ENCODE measurements around the gene ARHGAP25. TPM values are rescaled to one million over a fixed set of nuclear protein-coding genes. Genes with fewer than 3 reads are reported as not detected.

ARHGAP25 gene
- total and polyA plus RNA-seq, 2 donors (not counting 3 experiments of a cell fraction or from before 2014, with no cell fraction given): 0.50 to 2.0 TPM

GRCh38 chr2:68740400-68740914 lies 5.8 kb downstream of the ARHGAP25 start:
- H3K4me1 ChIP-seq (ENCODE audit: control insufficient read depth, extremely low read depth, insufficient read depth, low read length): peaks cover 6% of the 10 kb centered on the region
- dilution Hi-C loops (cut with MboI; ENCODE audit: extremely low pct_ligation_motif_present, low sequenced_read_pairs) (loop anchor here (25.0 kb wide), 1 partner anchor 197 kb away; no protein-coding TSS in a partner anchor), intact Hi-C loops (cut with micrococcal nuclease) (no loop called here)
- ChIA-PET CTCF (interaction anchor here (0.7 to 7.2 kb wide), 7 partner anchors 11 to 277 kb away, joined by 3 to 69 read pairs (median 7); no protein-coding TSS in a partner anchor), POLR2A (no interaction called here)
- no peaks in the 10 kb centered on the region for H3K36me3 ChIP-seq (ENCODE audit: control insufficient read depth in 2 of 2, extremely low read depth in 1 of 2, insufficient read depth in 2 of 2, low read length in 2 of 2)
- no peak overlapping the region for H2AFZ ChIP-seq (ENCODE audit: low read depth, low read length)
- no peak overlapping the region for H3K4me2 ChIP-seq (ENCODE audit: insufficient read depth, low read length)
- no peak overlapping the region for H3K4me3 ChIP-seq (replicated peaks in 1 of 3; ENCODE audit: insufficient read depth in 1 of 3, low read depth in 1 of 3, low read length in 3 of 3)
- no peak overlapping the region for H3K9ac ChIP-seq (replicated peaks; ENCODE audit: extremely low read depth, insufficient read depth, low read length)
- H3K79me2 ChIP-seq (ENCODE audit: control insufficient read depth, insufficient read depth, low read length): no peaks in the 10 kb centered on the region
- BruUV-seq (replicated peaks): no TSS peak
- no peaks in the 10 kb centered on the region for H3K9me3 ChIP-seq (replicated peaks; ENCODE audit: control insufficient read depth, insufficient read depth, low read length)
- peaks cover 9% of the 10 kb centered on the region in 2 experiments for H3K27me3 ChIP-seq (ENCODE audit: control insufficient read depth in 2 of 2, insufficient read depth in 2 of 2, low read length in 2 of 2)
- no peak for FAIRE-seq
- no peak for TF ChIP-seq GATA2 (IDR thresholded peaks at IDR 0.05; ENCODE audit: insufficient read depth, insufficient read length, low read depth, low read length)
- TF ChIP-seq, protein P1, sequence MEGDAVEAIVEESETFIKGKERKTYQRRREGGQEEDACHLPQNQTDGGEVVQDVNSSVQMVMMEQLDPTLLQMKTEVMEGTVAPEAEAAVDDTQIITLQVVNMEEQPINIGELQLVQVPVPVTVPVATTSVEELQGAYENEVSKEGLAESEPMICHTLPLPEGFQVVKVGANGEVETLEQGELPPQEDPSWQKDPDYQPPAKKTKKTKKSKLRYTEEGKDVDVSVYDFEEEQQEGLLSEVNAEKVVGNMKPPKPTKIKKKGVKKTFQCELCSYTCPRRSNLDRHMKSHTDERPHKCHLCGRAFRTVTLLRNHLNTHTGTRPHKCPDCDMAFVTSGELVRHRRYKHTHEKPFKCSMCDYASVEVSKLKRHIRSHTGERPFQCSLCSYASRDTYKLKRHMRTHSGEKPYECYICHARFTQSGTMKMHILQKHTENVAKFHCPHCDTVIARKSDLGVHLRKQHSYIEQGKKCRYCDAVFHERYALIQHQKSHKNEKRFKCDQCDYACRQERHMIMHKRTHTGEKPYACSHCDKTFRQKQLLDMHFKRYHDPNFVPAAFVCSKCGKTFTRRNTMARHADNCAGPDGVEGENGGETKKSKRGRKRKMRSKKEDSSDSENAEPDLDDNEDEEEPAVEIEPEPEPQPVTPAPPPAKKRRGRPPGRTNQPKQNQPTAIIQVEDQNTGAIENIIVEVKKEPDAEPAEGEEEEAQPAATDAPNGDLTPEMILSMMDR (IDR thresholded peaks at IDR 0.05; ENCODE audit: extremely low read depth in 1 of 2, insufficient read depth in 1 of 2, low read depth in 1 of 2, low read length in 2 of 2): no peak
- H3K9me1 ChIP-seq (replicated peaks; ENCODE audit: control insufficient read depth, extremely low read depth, insufficient read depth, low read length): no peaks in the 10 kb centered on the region
- H3K27ac ChIP-seq (ENCODE audit: insufficient read depth, low read depth, low read length): no peak overlapping the region
- DNase-seq (ENCODE audit: low read depth, low spot score): peak; percentile 12
- H4K20me1 ChIP-seq (replicated peaks; ENCODE audit: control insufficient read depth, extremely low read depth, insufficient read depth, low read length): no peaks in the 10 kb centered on the region

DNA sequence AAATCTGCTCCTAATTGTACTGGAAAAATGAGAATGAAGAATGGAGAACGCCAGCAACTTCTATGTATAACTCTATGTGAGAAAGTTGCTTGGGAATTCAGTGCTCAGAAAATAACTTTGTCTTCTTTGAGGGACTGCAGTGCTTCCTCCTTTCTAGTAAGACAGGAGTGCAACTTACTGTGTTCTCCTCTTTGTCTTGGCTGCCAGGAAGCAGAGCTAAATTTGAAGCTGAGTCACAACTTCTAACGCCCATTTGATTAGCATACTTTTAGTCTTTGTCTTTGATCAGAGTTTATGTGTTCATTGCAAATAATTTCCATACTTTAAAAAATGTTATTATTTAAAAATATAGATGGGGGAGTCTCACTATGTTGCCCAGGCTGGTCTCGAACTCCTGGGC lies 6.6 kb downstream of the ARHGAP25 start:
- dilution Hi-C loops (cut with MboI; ENCODE audit: extremely low pct_ligation_motif_present, low sequenced_read_pairs) (loop anchor here (25.0 kb wide), 1 partner anchor 196 kb away; no protein-coding TSS in a partner anchor), intact Hi-C loops (cut with micrococcal nuclease) (no loop called here)
- no peak overlapping the region for H3K9ac ChIP-seq (replicated peaks; ENCODE audit: extremely low read depth, insufficient read depth, low read length)
- H4K20me1 ChIP-seq (replicated peaks; ENCODE audit: control insufficient read depth, extremely low read depth, insufficient read depth, low read length): no peaks in the 10 kb centered on the region
- H3K27ac ChIP-seq (ENCODE audit: insufficient read depth, low read depth, low read length): no peak overlapping the region
- ChIA-PET CTCF (interaction anchor here (0.8 to 7.2 kb wide), 7 partner anchors 10 to 278 kb away, joined by 3 to 69 read pairs (median 7); no protein-coding TSS in a partner anchor), POLR2A (no interaction called here)
- no peaks in the 10 kb centered on the region for H3K79me2 ChIP-seq (ENCODE audit: control insufficient read depth, insufficient read depth, low read length)
- FAIRE-seq: no peak
- H3K9me3 ChIP-seq (replicated peaks; ENCODE audit: control insufficient read depth, insufficient read depth, low read length): no peaks in the 10 kb centered on the region
- DNase-seq (ENCODE audit: low read depth, low spot score): no peak
- H3K9me1 ChIP-seq (replicated peaks; ENCODE audit: control insufficient read depth, extremely low read depth, insufficient read depth, low read length): no peaks in the 10 kb centered on the region
- peaks cover 6% of the 10 kb centered on the region for H3K4me1 ChIP-seq (ENCODE audit: control insufficient read depth, extremely low read depth, insufficient read depth, low read length)
- BruUV-seq (replicated peaks): no TSS peak
- H3K36me3 ChIP-seq (ENCODE audit: control insufficient read depth in 2 of 2, extremely low read depth in 1 of 2, insufficient read depth in 2 of 2, low read length in 2 of 2): no peaks in the 10 kb centered on the region
- H3K4me3 ChIP-seq (replicated peaks in 1 of 3; ENCODE audit: insufficient read depth in 1 of 3, low read depth in 1 of 3, low read length in 3 of 3): no peak overlapping the region
- TF ChIP-seq, protein P2, sequence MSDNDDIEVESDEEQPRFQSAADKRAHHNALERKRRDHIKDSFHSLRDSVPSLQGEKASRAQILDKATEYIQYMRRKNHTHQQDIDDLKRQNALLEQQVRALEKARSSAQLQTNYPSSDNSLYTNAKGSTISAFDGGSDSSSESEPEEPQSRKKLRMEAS (IDR thresholded peaks at IDR 0.05; ENCODE audit: insufficient read depth, insufficient read length): no peak
- TF ChIP-seq, protein P1 (IDR thresholded peaks at IDR 0.05; ENCODE audit: extremely low read depth in 1 of 2, insufficient read depth in 1 of 2, low read depth in 1 of 2, low read length in 2 of 2): no peak
- TF ChIP-seq JUN (IDR thresholded peaks at IDR 0.05; ENCODE audit: borderline replicate concordance, insufficient read depth, insufficient read length, low read depth) (no peak), GATA2 (IDR thresholded peaks at IDR 0.05; ENCODE audit: insufficient read depth, insufficient read length, low read depth, low read length) (no peak), POLR2A (IDR thresholded peaks at IDR 0.05; ENCODE audit: low read depth, low read length) (no peak), EZH2 (IDR thresholded peaks at IDR 0.05; ENCODE audit: borderline replicate concordance, low read depth, low read length, severe bottlenecking) (no peak), FOS (IDR thresholded peaks at IDR 0.05; ENCODE audit: borderline replicate concordance, insufficient read depth, low read length) (no peak), POLR2AphosphoS5 (IDR thresholded peaks at IDR 0.05; ENCODE audit: insufficient read depth, low read depth, low read length) (no peak)
- peaks cover 4 to 7% of the 10 kb centered on the region in 2 experiments for H3K27me3 ChIP-seq (ENCODE audit: control insufficient read depth in 2 of 2, insufficient read depth in 2 of 2, low read length in 2 of 2)
- H3K4me2 ChIP-seq (ENCODE audit: insufficient read depth, low read length): no peak overlapping the region
- H2AFZ ChIP-seq (ENCODE audit: low read depth, low read length): no peak overlapping the region

Data from endothelial cell of umbilical vein (primary cell).